GM21737 (cell line): ENCODE results near the gene CHRNA7.
"Not testable (repeated sequence)": the region's sequence is repeated elsewhere in the genome, so short reads cannot be mapped to it uniquely, and the experiment has no call there.

Experiments
- ATAC-seq: cut with Tn5 transposase; IDR thresholded peaks from one replicate; pipeline ENCODE4 v1.9.1; 2021; ENCODE audit warnings: mild to moderate bottlenecking, moderate library complexity; ENCODE audit not compliant: unreplicated experiment

CHRNA7 gene

DNA sequence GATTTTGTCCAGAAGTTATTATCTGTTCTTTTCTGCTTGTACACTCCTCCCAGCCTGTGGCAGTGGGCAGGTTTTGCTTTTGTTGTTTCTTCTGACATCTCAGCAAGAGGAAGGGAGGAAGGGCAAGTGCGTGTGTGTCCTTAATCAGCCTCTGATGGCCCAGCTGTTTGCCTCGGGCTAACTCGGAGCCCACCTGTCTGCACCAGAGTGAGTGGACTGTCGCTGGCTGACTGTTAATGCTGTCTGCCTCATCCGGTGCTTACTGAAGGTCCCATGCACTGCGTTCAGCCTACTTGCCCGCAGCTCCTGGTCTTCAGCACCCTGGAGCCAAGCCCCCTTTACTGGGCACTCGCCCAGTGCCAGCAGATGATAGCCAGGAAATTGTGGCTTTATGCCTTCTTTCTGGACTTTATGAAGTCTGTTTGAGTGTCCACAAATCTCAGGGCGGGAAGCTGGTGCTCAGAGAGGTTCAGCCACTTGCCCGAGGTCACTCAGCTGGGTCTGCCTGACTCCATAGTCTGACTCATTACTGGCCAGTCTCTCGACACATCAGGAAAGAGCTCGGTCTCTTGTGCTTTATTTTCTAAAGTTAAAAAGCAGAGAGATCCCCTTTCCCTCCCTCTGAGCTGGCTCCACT is 89.5 kb downstream of the CHRNA7 start:
- no peak for ATAC-seq

DNA sequence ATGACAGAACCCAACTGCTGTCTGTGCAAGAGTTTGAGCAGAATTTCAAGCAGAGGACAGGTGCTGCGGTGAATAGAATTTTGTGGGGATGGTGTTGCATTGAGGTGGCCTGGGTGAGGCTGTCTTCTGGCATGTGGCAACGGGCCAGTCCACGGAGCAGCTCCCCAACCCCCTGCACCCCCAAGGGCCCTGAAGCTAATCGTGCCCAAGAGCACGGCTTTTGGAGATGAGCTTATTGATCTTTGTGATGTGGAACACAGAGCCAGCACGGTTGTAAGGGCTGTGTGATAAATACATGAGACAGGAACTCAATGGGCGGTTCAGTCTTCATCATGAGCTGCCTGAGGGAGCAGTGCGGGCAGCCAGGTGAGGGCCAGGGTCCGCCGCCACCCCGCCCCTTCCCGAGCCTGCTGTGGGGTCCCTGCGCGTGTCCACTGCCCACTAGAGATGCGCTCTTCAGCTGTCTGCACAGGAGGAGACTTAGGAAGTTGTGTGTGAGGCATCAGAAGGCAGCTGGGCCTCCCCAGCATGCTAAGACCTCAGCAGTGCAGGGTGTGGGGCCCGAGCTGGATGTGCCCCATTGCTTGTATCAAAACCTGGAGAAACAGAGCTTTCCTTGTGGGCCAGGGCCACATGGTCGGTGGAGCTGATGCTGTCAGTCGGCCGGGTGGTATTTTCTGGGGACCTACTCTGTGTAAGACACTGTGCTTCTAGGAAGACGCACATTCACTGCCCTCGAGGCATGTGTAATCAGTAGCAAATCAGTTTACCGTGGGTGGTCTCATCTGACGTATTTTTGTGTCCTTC is 90.5 kb downstream of the CHRNA7 start:
- ATAC-seq: no peak

DNA sequence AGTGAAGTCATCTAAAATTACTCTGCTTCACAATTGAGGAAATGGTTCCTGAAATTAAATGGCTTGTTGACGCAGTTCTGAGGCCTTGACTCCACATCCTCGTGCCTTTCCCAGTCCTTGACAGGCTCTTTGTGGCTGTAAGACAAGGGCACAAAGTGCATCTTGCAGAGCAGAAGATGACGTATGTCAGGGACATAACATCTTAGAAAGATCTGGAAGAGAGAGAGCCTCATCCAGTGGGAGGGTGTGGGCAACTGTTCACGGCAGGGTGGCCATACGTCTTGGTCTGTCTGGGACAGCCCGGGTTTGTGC is 91.0 kb downstream of the CHRNA7 start:
- no peak for ATAC-seq

DNA sequence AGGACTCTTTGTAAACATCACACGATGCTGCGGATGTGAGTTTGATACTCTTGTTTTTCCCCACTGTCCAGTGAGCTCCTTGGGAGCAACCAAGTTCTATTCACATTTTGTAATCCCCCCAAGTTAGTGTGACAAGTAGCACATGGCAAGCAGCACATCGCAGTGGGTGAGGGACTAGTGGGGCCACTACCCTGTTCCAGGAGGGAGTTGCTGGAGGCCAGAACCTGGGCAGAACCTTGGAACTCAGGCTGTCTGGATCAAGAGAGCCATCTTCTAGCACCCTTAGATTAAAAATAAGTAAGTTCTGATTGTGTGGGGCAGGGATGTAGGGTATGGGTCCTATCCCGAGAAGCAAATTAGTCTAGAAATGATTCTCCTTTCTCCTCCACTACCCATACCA is 91.7 kb downstream of the CHRNA7 start:
- ATAC-seq: no peak

DNA sequence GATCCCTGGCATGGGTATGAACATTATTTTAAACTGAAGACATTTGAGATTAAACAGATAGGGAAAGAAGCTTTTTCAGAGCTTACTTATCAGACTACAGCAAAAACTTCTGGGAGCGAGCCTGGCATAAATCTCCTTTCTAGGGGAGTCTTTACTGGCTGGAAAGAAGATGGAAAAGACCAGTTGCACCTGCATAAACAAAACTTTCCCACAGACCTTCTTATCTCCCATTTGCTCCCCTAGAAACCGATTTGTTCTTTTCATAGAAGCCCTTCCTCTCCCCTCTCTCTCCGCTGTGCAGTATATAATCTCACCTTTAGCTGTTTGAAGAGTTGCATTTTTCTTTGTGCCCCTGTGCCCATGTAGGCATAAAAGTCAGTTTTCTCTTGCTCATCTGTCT is 93.2 kb downstream of the CHRNA7 start:
- no peak for ATAC-seq

DNA sequence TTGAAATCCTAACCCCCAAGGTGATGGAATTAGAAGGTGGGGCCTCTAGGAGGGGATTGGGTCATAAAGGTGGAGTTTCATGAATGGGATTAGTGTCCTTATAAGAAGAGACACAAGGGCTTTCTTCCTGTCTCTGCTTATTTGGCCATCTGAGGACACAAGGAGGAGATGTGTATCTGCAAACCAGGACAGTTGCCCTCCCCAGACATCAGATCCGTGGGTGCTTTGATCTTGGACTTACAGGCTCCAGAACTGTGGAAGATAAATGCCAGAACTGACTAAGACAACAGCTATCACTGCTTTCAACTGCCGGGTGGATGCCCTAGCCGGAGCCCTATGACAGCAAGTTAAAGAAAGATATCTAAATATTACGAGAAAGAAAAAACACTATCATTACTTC is 94.4 kb downstream of the CHRNA7 start:
- ATAC-seq: no peak

DNA sequence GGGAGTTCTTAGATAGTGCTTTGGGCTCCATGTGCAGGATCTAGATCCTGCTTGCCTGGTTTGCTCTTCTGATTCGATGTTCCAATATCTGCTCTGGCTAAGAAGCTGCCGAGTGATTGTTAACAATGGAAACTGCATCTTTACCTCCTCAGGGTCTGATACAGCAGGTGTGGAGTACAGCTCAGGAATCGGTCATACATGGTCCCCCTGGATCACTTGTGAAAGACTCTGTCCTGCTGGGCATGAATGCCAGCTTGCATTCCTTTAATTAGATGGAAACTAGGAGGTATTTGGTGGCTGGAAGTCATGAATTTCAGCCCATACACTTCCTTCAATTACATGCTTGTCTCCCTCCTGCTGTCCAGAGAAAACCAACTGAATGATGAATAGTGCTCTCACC is 95.3 kb downstream of the CHRNA7 start:
- ATAC-seq: no peak

DNA sequence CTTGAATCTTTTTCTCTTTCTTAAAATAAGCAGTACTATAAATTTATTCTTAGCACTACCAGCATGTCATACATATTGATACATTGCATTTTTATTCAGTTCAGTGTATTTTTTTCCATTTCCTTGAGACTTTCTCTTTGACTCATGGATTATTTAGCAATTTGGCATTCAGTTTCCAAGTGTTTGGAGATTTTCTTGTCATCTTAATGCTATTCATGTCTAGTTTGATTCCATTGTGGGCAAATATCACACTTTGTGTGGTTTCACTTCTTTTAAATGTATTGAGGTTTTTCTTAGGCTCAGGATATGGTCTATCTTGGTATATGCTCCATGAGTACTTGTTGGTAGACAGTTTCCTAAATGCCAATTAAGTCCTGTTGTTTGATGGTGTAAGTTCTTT is 99.5 kb downstream of the CHRNA7 start:
- no peak for ATAC-seq

DNA sequence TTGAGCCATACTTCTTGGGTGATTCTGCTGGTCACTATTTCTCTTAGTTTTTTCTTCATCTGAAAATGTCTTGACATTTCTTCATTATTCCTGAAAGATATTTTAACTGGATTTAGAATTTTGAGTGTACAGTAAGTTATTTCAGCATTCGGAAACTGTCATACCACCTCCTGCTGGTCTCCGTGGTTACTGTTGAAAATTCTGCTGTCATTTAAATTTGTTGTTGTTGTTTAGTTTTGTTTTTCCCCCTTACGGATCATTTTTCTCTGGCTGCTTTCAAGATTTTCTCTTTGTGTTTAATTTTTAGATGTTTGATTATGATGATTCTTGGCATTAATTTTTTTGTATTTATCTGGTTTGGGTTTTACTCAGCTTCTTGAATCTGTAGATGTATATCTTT is 100.5 kb downstream of the CHRNA7 start:
- ATAC-seq: no peak

DNA sequence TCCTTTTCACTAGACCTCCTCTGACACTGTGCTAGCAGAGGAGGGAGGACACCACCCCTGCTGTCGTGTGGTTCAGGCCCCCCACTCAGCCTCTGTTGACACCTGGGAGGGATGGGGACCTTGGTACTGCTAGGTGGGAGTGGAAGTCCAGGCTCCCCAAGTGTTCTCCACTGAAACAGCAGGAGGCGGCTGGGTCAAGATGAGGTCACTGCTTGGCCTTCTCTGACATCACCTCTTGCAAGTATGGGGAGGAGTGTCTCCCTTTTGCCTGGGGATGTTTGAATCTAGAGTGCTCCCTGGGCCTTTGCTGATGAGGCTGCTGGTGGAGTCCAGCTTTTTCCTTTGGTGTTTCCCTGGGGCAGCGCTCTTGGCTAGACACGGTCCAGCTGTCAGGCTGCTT is 101.5 kb downstream of the CHRNA7 start:
- no peak for ATAC-seq

DNA sequence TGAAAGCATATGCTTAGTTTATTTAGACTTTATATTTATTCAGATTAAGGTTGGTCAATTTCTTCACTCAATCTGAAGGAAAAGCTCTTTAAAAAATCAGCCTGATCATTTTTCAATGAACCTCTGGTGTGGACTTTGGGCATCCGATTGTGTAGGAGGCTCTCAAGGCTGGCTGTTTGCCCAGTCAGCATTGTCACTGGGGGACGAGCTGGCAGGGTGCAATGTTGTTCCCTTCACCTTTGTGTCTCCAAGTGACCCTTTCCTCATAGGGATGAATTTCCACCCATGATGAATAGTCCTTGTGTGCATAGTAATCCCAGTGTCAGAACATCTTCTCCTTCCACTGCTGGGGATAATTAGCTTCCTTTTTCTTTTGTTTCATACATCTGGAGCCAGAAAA is 102.5 kb downstream of the CHRNA7 start:
- no peak for ATAC-seq

DNA sequence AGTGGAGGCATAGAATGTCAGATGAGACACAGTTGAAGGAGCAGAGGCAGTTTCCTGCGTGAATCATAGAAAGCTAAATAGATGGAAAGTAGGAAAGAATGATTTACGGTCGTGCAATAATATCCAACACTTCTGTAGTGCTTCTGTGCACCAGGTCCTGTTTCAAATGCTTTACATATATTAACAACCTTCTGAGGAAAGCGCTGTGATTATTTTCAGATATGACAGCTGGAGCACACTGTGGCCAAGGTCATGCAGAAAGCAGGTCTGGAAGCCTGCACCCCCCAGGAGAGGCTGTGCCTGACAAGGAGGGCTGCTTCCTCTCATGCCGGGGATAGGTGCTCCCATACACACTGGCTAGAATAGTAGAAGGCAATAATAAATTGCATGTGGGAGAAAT is 104.5 kb downstream of the CHRNA7 start:
- no peak for ATAC-seq

DNA sequence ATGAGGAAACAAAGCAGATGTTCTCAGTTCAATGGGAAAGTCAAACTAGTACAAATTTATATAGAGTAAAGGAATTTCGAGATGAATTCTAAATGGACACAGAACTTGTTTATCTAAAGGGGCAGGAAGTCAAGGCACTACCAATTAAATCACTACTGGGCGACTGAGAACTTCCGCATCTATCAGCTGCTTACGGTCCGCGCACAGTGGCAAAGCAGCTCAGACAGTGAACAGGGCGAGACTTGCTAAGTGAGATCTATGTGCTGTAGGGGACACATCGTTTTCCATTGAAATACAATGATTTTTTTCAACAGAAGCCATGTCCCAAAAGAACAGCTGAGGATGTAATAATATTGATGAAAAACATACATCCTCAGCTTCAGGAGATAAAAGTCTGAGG is 105.0 kb downstream of the CHRNA7 start:
- ATAC-seq: no peak

DNA sequence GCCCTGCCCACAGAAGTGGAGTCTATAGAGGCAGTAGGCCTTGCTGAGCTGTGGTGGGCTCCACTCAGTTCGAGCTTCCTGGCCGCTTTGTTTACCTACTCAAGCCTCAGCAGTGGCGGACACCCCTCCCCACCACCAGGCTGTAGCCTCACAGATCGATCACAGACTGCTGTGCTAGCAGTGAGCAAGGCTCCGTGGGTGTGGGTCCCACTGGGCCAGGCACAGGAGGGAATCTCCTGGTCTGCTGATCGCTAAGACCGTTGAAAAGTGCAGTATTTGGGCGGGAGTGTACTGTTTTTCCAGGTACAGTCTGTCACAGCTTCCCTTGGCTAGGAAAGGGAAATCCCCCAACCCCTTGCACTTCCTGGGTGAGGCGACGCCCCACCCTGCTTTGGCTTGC is 115.2 kb downstream of the CHRNA7 start:
- ATAC-seq: not testable (repeated sequence)

DNA sequence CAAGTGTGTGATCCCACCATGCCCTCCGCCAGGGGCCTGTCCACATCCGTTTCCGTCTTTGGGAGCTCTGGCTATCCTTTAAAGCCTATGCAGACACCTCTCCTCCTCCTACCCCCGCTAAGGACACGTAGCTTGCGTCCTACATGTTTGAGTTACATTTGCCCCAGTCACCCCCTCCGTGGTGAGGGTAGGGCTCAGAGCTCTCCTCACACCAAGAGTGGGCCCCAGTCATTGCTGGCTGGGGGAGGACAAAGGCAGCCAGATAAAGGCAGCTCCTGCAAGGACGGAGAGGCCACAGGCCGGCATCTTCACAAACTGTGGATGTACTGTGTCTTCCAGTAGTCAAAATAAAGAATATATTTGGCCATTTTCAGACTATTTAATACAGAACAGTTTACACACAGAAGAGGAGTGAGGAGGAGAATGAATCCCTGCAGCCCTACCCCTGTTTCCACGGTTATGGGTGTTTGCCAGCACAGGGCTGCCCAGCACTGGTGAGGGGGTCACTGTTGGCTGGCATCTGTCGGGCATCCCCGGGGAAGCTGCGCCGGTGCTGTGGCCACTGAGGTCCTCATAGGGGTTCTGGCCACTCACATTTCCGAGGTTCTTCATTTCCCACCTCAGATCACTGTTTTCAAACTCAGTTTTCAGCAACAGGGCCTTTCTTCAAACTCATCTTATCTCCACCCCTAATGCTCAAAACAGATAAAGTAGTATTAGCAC is 118.7 kb downstream of the CHRNA7 start:
- ATAC-seq: no peak

DNA sequence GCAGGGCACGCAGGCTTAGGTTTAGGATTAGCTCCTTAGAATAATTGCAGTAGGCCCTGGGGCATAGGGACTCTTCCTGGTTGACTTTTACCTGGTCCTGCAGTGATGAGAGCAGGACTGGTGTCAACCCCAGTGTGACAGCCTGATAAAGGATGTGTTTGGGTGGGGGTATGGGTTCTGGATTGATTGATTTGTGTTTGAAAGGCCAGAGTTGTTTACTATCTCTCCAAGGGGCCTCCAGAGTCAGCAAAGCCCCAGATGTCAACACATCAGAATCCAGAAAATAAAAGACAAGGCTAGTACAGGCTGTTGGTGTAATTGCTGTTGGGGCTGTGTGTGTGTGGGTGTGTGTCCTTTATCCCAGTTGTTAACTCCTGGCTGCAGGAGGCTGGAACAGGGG is 122.3 kb downstream of the CHRNA7 start:
- ATAC-seq: no peak

DNA sequence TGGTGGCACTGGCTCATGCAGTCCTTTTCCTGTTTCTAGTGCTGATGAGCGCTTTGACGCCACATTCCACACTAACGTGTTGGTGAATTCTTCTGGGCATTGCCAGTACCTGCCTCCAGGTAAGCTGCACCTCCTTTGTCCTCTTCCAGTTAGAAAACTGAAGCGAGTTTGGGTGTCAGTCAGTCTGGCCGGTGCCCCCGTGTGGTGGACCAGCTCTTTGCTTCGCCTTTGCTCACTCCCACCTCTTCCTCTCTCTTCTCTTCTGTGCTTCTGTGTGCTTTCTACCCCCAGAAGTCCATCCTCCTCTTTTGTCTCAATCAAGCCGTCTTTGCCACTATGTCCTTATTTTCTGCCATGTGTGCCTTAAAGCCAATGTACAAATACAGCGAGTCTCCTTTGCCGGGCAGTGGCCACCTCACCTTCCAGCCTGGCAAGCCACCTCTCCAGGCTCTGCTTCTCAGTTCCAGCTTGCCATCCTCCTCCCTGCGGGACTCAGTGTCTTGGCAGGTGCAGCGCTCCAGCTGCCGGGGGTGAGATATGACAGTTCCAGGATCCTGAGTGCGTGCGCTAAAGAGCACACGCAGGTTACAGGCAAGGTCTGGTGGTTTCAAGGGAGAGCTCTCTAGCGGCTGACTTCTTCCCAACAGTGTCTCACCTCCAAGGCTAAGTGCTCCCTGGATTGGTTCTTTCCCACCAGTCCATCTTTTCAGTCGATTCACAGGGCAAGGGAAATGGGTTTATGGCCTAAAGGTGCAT is 123.7 kb downstream of the CHRNA7 start:
- ATAC-seq: not testable (repeated sequence)

DNA sequence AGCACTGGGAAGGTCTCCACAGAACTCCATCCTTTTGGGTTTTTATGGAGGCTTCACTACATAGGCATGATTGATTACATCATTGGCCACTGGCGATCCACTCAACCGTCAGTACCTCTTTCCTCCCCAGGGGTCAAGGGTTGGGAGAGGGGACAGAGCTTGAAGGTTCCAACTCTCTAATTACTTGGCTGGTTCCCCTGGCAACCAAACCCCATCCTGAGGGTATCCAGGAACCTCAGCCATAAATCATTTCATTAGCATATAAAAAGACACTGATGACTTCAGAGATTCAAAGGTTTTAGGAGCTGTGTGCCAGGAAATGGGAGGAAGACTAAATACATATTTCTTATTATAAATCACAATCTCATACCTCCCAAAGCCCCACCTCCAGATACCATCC is 131.8 kb downstream of the CHRNA7 start:
- ATAC-seq: not testable (repeated sequence)

DNA sequence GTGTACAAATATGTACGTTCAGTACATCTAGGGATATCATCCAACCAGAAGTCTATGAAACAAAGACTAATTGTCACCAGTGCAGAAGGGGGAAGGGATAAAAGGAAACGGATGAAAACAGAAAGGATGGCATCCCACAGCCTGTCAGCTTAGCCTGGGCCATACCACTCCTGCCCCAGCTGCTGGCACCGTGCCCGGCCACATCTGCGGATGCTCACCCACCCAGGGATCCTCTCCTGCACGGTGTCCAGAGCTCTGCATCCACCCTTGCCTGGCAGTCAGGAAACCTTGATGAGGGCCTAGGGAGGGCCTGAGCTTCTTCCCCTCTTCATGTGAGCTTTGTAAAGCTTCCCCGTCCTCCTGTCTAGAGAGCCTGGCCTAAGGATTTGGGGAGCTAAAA is 133.8 kb downstream of the CHRNA7 start:
- not testable (repeated sequence) for ATAC-seq

DNA sequence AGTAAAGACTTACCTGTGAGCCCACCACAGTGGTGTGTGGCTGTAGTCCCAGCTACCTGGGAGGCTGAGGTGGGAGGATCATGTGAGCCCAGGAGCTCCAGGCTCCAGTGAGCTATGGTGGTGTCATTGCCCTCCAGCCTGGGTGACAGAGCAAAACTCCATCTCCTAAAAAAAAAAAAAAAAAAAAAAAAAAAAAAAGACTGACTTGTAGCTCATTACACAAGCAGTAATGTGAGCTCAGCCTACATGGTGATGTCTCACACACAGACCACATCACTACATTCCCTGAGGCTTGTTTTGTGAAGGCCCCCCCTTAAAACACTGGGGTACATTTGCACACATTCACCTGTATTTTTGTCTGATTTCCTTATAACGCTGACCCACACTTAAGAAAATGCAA is 134.4 kb downstream of the CHRNA7 start:
- ATAC-seq: not testable (repeated sequence)

DNA sequence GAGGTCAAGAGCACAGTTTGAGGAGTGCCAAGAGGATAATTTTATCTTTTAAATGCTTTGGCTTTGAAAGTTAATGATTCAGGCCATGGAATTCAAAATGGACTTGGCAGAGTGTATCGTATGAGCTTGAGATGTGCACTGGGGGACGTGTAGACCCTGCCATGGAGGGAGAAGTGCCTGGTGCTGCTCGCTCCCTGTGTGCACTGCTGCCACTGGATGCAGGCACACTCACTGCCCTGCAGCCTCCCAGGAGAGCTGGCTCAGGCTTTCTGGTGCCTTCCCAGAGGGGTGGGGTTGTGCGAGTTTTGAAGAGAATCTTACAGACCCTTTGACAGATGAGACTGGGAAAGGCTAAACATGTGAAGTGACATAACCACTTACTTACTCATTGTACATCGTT is 135.5 kb downstream of the CHRNA7 start:
- ATAC-seq: not testable (repeated sequence)
